Stimulated activated naive CD8-positive, alpha-beta T cell treated with anti-CD3 and anti-CD28 coated beads, Interleukin-15, Interleukin-2, amounts not matched to agents 100 U/mL and 50 U/mL, for 24 hours (primary cell): Measurements from ENCODE around the gene CHST5.

Experiments used
- ATAC-seq: fragments of 150-1000 bp; cut with Tn5 transposase; one replicate; pipeline ENCODE4 v1.10.0; 2021
- DNase-seq: peaks from one replicate; pipeline ENCODE4 v3.0.0; 2021

Gene CHST5

DNA sequence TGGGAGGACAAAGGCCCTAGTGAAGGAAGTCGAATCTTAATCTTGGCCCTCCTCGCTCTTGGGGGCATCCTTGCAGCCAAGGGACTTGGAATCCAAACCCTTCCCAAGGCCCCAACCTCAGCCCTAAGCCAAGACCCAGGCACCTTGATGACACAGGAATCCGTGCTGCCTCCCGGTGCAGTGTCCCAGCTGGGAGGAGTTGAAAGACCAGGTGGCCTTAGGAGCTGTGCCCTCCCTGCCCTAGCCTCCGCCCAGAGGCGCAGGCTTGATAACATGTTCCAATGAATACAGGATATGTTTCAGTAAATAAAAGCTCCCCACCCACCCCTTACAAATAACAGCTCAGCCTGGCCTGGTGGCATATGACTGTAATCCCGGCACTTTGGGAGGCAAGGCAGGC is at the start of gene CHST5:
Gene CHST5, minus strand, starts transcription at position 208 of the 400 bp plus-strand sequence. CDS start 5,724 bp downstream, outside the sequence.
- no peak for ATAC-seq

DNA sequence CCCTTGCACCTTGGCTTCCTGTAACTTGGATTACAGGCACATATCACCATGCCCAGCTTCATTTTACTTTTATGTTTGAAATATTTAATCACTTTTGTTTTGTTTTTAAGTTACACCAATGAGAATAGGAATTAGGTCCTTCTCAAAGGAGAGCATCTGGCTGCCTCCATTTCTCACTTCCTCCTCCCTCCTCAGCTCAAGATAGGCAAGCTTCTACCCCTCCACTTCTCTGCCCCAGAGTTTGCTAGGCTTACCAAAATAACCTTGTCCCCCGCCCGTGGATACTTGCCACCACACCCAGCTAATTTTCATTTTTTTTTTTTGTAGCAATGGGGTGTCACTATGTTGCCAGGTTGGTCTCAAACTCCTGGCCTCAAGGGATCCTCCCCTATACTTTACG is 48.2 kb upstream of the CHST5 start:
- DNase-seq (no peak), ATAC-seq (no peak)

More for the DNA sequence above, at the start of gene CHST5:
- DNase-seq = no peak

DNA sequence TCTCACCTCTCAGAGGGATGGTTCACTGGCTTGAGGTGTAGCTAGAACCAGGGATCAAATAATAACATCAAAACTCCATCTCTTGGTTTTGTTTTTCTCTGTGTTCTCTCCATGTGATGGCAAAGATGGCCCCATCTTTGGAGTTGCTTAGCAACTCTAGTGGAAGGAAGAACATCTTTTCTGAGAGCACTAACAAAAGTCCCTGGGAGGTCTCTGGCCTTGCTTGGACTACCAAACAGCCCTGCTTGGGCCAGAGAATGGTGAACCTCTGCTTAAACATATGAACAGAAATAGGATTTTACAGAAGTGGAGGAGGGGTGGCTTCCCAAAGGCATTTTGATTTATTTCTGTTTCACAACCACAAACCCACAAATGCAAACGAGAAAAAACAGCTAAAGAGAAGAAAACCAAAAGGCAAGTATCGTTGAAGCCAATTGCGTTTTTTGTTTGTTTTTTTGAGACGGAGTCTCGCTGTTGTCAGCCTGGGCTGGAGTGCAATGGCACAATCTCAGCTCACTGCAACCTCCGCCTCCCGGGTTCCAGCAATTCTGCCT is 43.5 kb upstream of the CHST5 start:
- no peak for ATAC-seq
- DNase-seq = no peak

GRCh38 chr16:75578725-75579124 is 42.8 kb upstream of the CHST5 start:
- no peak for DNase-seq
- ATAC-seq = no peak

GRCh38 chr16:75578212-75578611 is 42.3 kb upstream of the CHST5 start:
- DNase-seq (no peak), ATAC-seq (no peak)

GRCh38 chr16:75576384-75576811 is 40.5 kb upstream of the CHST5 start:
- ATAC-seq (no peak), DNase-seq (no peak)

- DNase-seq = no peak
- ATAC-seq = no peak
Measured at GRCh38 chr16:75575958-75576357, 40.0 kb upstream of the CHST5 start.

- DNase-seq = no peak
- no peak for ATAC-seq
Measured at GRCh38 chr16:75573955-75574354, 38.0 kb upstream of the CHST5 start.

- ATAC-seq = no peak
- DNase-seq = no peak
Measured at GRCh38 chr16:75572864-75573542, 37.1 kb upstream of the CHST5 start.

DNA sequence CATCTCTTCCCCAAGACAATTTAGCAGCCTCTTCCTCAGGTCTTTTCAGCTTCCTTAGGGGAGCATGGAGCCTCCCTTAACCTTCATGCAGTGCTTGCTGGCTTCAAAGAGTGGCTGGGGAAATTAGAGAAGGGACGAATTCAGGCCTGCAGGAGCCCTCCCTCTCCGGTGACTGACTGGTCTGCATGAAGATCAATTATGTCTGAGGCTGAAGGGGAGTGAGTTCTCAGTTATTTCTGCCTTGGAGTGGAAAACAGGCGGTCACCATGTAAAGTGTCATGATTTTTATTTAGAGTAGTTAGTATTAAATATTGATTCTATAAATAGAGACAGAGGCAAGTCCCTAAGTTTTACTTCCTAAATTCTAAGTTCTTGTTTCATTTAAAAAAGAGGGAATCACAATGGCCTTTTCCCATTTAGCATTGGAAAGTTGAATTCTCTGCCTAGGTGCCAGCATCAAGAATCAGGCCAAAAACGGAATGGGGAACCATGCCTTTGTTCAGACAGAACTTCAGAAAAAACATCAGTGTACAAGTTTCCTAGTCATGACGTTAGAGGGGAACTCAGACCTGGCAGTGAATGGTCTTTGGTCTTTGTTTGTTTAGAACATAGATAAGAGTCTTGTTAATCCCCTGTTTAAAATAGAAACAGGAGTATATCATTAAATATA is 34.6 kb upstream of the CHST5 start:
- no peak for ATAC-seq

DNA sequence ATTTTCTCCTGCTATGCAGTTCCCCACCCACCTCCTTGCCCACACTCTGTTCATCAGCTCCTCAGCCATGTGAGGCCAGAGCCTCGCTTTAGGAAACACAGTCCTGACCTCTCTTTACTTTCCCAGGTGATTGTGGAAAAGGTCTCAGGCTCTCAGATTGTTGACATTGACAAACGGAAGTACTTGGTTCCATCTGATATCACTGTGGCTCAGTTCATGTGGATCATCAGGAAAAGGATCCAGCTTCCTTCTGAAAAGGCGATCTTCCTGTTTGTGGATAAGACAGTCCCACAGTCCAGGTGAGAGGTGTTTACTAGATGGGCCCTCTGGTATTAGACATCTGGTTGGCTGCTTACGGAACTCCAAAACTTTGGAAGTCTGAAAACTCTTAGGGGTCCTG is 32.0 kb upstream of the CHST5 start:
- DNase-seq = no peak
- no peak for ATAC-seq

More for the DNA sequence above, 34.6 kb upstream of the CHST5 start:
- no peak for DNase-seq

- ATAC-seq (no peak), DNase-seq (peak; percentile 23)
Measured at GRCh38 chr16:75566758-75567255, 30.9 kb upstream of the CHST5 start.

DNA sequence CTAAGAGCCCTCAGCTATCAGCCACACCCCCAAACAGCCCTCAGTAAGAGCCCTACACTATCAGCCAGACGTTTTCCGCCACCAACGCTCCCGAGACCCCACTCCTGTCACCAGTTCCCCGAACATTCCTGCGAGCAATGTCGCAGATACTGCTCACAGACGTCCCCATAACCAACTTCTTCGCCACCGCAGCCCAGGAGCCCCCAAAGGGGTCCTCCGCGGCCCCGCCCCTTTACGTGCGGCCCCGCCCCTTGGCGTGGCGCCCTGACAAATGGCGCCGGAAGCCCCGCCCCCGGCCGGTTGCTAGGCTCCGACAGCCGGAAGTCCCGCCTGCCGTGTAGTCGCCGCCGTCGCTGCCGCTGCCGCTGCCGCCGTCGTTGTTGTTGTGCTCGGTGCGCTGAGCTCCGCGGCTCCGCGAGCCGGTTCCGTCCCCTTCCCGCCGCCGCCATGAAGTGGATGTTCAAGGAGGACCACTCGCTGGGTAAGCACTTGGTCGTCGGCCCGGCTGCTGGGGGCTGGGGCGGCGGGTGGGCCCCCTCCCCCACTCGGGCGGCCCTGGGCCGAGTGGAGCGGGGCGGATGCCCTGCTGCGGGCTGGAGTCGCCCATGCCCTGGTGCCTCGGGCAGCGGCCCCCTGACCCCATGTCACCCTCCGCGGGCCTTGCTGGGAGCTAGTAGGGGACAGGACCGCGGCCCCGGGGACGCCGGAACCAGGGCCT is 30.3 kb upstream of the CHST5 start, which contains the start of gene GABARAPL2:
Gene GABARAPL2, plus strand, starts transcription at position 340 of the 718 bp plus-strand sequence. Its CDS starts 108 bp downstream, at position 448.
- peak; percentile 78 for ATAC-seq

GRCh38 chr16:75565640-75566039 is 29.7 kb upstream of the CHST5 start:
- DNase-seq (no peak), ATAC-seq (no peak)

More for the DNA sequence above, 30.3 kb upstream of the CHST5 start, which contains the start of gene GABARAPL2:
- DNase-seq = peak; percentile 95

- no peak for DNase-seq
Measured at GRCh38 chr16:75559564-75560372, 23.9 kb upstream of the CHST5 start.

DNA sequence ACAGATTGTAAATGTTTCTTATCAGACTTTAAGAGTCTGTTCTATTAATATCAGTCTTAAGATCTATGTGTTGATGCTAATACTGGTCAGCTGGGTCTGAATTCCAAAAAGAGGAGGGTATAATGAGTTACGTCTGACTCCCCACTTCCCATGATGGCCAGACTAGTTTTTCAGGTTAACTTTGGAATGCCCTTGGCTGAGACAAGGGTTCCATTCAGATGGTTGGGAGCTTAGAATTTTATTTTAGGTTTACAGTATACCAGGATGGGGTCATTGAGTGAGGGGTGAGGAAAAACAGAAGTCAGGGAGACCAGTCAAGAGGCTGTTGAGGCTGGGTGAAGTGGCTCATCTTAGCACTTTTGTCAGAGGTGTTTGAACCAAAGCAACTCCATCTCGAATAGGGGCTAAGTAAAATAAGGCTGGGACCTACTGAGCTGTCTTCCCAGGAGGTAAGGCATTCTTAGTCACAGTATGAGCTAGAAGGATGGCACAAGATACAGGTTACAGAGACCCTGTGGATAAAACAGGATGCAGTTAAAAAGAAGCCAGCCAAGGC is 23.0 kb upstream of the CHST5 start:
- no peak for ATAC-seq
- DNase-seq = no peak

More at GRCh38 chr16:75559564-75560372, 23.9 kb upstream of the CHST5 start:
- no peak for ATAC-seq

GRCh38 chr16:75556431-75556950 is 20.6 kb upstream of the CHST5 start:
- no peak for DNase-seq
- ATAC-seq = no peak

DNA sequence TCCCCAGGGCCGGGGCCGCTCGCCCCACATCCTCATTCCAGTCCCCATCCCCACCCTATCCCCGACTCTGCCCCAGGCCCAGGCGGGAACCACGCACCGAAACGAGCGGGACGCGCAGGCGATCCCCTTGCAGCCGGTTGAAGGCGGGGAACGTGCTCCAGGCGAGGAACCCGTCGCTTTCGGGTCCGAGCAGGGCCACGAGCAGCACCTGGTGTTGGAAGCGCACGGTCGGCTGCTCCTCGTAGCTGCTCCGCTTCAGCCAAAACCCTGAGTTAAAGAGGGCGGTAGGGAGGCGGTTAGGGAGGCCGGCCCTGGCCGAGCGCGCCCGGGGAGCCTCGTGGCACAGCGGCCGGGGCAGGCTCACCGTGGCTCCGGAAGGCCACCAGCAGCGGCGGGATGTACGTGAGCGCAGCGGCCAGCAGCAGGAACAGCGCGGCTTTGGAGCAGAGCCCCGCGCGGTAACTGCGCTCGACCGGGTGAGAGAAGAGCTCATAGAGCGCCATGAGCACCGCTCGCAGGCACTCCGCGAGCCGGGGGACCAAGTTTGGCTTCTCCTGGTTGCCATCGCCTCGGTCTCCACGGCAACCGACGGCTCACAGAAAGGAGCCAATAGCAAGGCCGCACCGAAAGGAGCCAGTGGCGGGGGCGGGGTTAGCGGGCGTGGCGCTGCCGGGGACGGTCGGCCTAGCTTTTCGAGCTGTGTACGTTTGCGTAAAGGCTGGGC is 20.0 kb upstream of the CHST5 start, which contains the start of gene TMEM231:
Gene TMEM231, minus strand, starts transcription at position 546 of the 724 bp plus-strand sequence. Its CDS starts 43 bp downstream, at position 503.
- peak; percentile 96 for ATAC-seq
- DNase-seq = peak; percentile 98

DNA sequence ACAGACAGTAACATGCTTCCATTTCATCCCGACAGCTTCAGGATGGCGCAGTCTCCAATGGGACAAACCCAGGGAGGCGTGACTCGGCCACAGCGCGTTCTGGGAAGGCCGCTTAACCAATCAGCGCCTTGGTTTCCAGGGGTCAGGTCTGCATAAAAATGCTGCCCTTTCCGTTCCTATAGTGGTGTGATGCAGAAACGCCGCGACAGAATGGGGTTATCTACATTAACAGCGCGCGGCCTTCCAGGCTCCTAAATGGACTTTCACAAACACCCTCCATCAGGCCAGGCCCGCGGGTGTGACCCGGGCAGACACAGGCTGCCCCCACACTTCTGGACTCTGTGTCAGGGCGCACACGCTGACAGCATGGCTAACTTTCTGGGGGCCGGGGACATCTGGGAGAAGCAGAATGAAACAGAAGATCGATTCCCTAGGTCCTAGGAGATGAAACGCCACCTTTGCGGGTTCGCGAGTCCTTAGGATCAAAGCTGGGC is 19.4 kb upstream of the CHST5 start:
- DNase-seq = peak; percentile 47
- no peak for ATAC-seq

DNA sequence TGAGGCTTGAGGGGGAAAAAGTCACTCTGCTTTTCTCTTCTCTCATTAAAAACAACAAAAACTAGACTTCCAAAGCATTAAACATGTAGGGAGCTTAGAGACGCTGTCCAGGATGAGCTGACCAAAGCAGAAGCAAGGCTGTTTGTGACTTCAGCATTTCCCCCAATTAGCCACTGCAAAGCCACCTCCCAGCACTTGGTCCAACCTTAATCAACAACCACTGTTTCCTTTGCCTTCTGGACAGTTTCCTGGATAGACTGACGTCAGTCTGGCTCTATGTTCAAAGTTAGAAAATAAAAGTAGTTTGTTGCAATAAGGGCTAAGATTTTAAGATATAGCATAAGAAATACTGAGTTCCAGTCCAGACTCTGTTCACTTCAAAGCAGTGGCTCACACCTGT is 17.0 kb upstream of the CHST5 start:
- ATAC-seq (no peak), DNase-seq (no peak)
